Right cardiac atrium (tissue), 5 donors: ENCODE results near the gene HTRA2. TPM values are rescaled to one million over a fixed set of nuclear protein-coding genes. Genes with fewer than 3 reads are reported as not detected.

ENCODE experiments used
- ATAC-seq, 2 donors: fragments of 200-7000 bp; cut with Tn5 transposase; one replicate each; pipeline versions ENCODE4 v1.8.0 to v1.9.1; 2020; ENCODE audit warnings: moderate library complexity in 2 of 2, mild to moderate bottlenecking in 1 of 2
- DNase-seq, 3 donors: peaks; one replicate each; pipeline ENCODE4 v3.0.0-alpha.2; 2020
- H3K27ac ChIP-seq: one replicate; pipeline ENCODE4 v1.5.1; 2013; ENCODE audit warnings: mild to moderate bottlenecking, low read length, control low read depth, moderate library complexity
- H3K27me3 ChIP-seq: one replicate; pipeline ENCODE4 v1.6.1; 2013; ENCODE audit not compliant: control insufficient read depth, insufficient read depth
- H3K4me1 ChIP-seq: one replicate; pipeline ENCODE4 v1.6.1; 2013; ENCODE audit warnings: low read length; ENCODE audit not compliant: control insufficient read depth, insufficient read depth
- H3K4me3 ChIP-seq: one replicate; pipeline ENCODE4 v1.5.1; 2013; ENCODE audit warnings: low read length, control low read depth
- H3K9me3 ChIP-seq: one replicate; pipeline ENCODE4 v1.6.1; 2013; ENCODE audit warnings: low read length; ENCODE audit not compliant: control insufficient read depth
- WGBS: extraction: QIAGEN DNeasy Blood & Tissue Kit; methylation state at CpG from one replicate; pipeline ENCODE4 v1.1.7; 2013; 5-methylcytosine and 5-hydroxymethylcytosine counted together
- intact Hi-C, 4 donors: fragments of 100-400 bp; cut with DNase I; formaldehyde crosslinking; loops; one replicate each; pipeline versions ENCODE4 v1.11.0 to v1.14.0; 2022 to 2023
- polyA plus RNA-seq: library from polyadenylated mRNA; stranded (reverse); fragments of 200-250 nt; gene quantifications from one replicate; pipeline ENCODE4 v1.2.3, GENCODE V29; 2013
- total RNA-seq, 4 donors: library from RNA; stranded (reverse); fragmentation: NEBNext Ultra II Directional; extraction: Animal tissue kit (Norgen Biotek cat#: 25700); gene quantifications; one replicate each; pipeline ENCODE4 v1.2.1, GENCODE V29; 2021
- donor health status: healthy with polysubstance abuse.
- donor health status: DM: no; HTN: yes; CAD: no.
- donor health status: DM: no; HTN: no; CAD: no.
- donor health status: DM: no; HTN: yes; CAD: no; lungs with severe emphysema.
- donor health status: DM: yes; HTN: yes; CAD: no.

The HTRA2 gene
- total and polyA plus RNA-seq, 5 donors, result 26.3 to 31.2 (median 28.2) TPM

- H3K4me3 ChIP-seq, result peak overlapping the region; percentile 50
- intact Hi-C loops, result no loop called here
- no peaks in the 10 kb centered on the region for H3K27me3 ChIP-seq
- H3K9me3 ChIP-seq, result no peaks in the 10 kb centered on the region
- H3K4me1 ChIP-seq, result no peaks in the 10 kb centered on the region
- ATAC-seq (peak; percentile 88 to 91), DNase-seq (peak; percentile 85 to 93 (median 93))
- H3K27ac ChIP-seq, result peak overlapping the region; percentile 73
- 7% methylated on average over 85 of the region's 85 CpGs for WGBS
Measured at GRCh38 chr2:74548900-74549826, 19.4 kb downstream of the HTRA2 start.

- no peaks in the 10 kb centered on the region for H3K4me1 ChIP-seq
- no peaks in the 10 kb centered on the region for H3K9me3 ChIP-seq
- no peaks in the 10 kb centered on the region for H3K27me3 ChIP-seq
- DNase-seq (no peak), ATAC-seq (no peak)
- intact Hi-C loops, result no loop called here
- no peak overlapping the region for H3K27ac ChIP-seq
- WGBS, result 91% methylated on average over 7 of the region's 7 CpGs
- H3K4me3 ChIP-seq, result no peak overlapping the region
Measured at GRCh38 chr2:74550231-74550630, 20.5 kb downstream of the HTRA2 start.

- ATAC-seq, result no peak
- H3K9me3 ChIP-seq, result no peaks in the 10 kb centered on the region
- DNase-seq, result no peak
- H3K27me3 ChIP-seq, result no peaks in the 10 kb centered on the region
- no peak overlapping the region for H3K4me3 ChIP-seq
- intact Hi-C loops, result no loop called here
- H3K4me1 ChIP-seq, result no peaks in the 10 kb centered on the region
- H3K27ac ChIP-seq, result no peak overlapping the region
Measured at GRCh38 chr2:74551530-74551929, 21.8 kb downstream of the HTRA2 start.

GRCh38 chr2:74551942-74552913, 22.5 kb downstream of the HTRA2 start:
- 70% methylated on average over 21 of the region's 21 CpGs for WGBS
- Histone ChIP-seq H3K9me3 (no peaks in the 10 kb centered on the region), H3K4me3 (no peak overlapping the region), H3K4me1 (no peaks in the 10 kb centered on the region), H3K27ac (no peak overlapping the region), H3K27me3 (no peaks in the 10 kb centered on the region)
- ATAC-seq (no peak), DNase-seq (no peak)
- intact Hi-C loops, result no loop called here

GRCh38 chr2:74552914-74553811, 23.4 kb downstream of the HTRA2 start:
- Histone ChIP-seq H3K27me3 (no peaks in the 10 kb centered on the region), H3K4me1 (no peaks in the 10 kb centered on the region), H3K9me3 (no peaks in the 10 kb centered on the region), H3K27ac (peak overlapping the region; percentile 14), H3K4me3 (peak overlapping the region; percentile 74)
- WGBS, result 45% methylated on average over 27 of the region's 27 CpGs
- ATAC-seq, result no peak
- intact Hi-C loops, result no loop called here
- DNase-seq, result peak; percentile 47 to 76 (median 72)

GRCh38 chr2:74553892-74554819, 24.4 kb downstream of the HTRA2 start, which contains the start of the genes DOK1 and LOXL3:
DOK1 (plus strand) TSS chr2:74554720; CDS start chr2:74554755, 35 bp downstream.
LOXL3 (minus strand) TSS chr2:74553942; CDS start chr2:74552634, 1,308 bp downstream.
- intact Hi-C loops, result no loop called here
- under 1% methylated on average over 73 of the region's 73 CpGs for WGBS
- DNase-seq (peak; percentile 91 to 96 (median 96)), ATAC-seq (peak; percentile 90 to 91)
- H3K27ac ChIP-seq, result peak within 1 kb of the TSS; percentile 78
- H3K4me3 ChIP-seq, result peak within 1 kb of the TSS; percentile 74
- H3K27me3 ChIP-seq, result no peaks in the 10 kb centered on the region
- no peaks in the 10 kb centered on the region for H3K9me3 ChIP-seq
- no peaks in the 10 kb centered on the region for H3K4me1 ChIP-seq

GRCh38 chr2:74554820-74555531, 25.2 kb downstream of the HTRA2 start:
- 4% methylated on average over 58 of the region's 58 CpGs for WGBS
- ATAC-seq, result peak; percentile 39 to 66
- peak; percentile 61 to 81 (median 78) for DNase-seq
- Histone ChIP-seq H3K4me1 (no peaks in the 10 kb centered on the region), H3K4me3 (peak overlapping the region; percentile 74), H3K27ac (peak overlapping the region; percentile 48), H3K9me3 (no peaks in the 10 kb centered on the region), H3K27me3 (no peaks in the 10 kb centered on the region)
- intact Hi-C loops, result no loop called here

GRCh38 chr2:74555610-74556103, 25.9 kb downstream of the HTRA2 start:
- ATAC-seq (no peak), DNase-seq (peak; percentile 34 to 72 (median 71))
- H3K27me3 ChIP-seq, result no peaks in the 10 kb centered on the region
- H3K27ac ChIP-seq, result no peak overlapping the region
- H3K4me1 ChIP-seq, result no peaks in the 10 kb centered on the region
- H3K9me3 ChIP-seq, result no peaks in the 10 kb centered on the region
- WGBS, result 65% methylated on average over 17 of the region's 17 CpGs
- peak overlapping the region; percentile 74 for H3K4me3 ChIP-seq
- intact Hi-C loops, result no loop called here

- Histone ChIP-seq H3K27me3 (no peaks in the 10 kb centered on the region), H3K4me1 (no peaks in the 10 kb centered on the region), H3K4me3 (no peak overlapping the region), H3K27ac (no peak overlapping the region), H3K9me3 (no peaks in the 10 kb centered on the region)
- DNase-seq (no peak), ATAC-seq (no peak)
- 84% methylated on average over 14 of the region's 14 CpGs for WGBS
- intact Hi-C loops, result no loop called here
Measured at GRCh38 chr2:74556159-74556558, 26.4 kb downstream of the HTRA2 start.
